Fibroblast of lung (primary cell): ENCODE results near the gene PALLD. TPM values are rescaled to one million over a fixed set of nuclear protein-coding genes. Genes with fewer than 3 reads are reported as not detected.

ENCODE experiments used
- DNase-seq, 2 donors: peaks; one replicate each; pipeline versions ENCODE4 v3.0.0 to v3.0.0-alpha.2; 2010; ENCODE audit warnings: low read depth in 2 of 2
- H2AFZ ChIP-seq: 2 replicates; pipeline ENCODE4 v1.5.1; 2012; ENCODE audit warnings: low read length, control low read depth, inconsistent platforms
- H3K27ac ChIP-seq: 2 replicates; pipeline ENCODE4 v1.5.1; 2011; ENCODE audit warnings: low read length, control low read depth; ENCODE audit not compliant: insufficient read depth
- H3K27me3 ChIP-seq: 2 replicates; pipeline ENCODE4 v1.5.1; 2011; ENCODE audit warnings: mild to moderate bottlenecking, low read length; ENCODE audit not compliant: control insufficient read depth, insufficient read depth
- H3K36me3 ChIP-seq: 2 replicates; pipeline ENCODE4 v1.5.1; 2011; ENCODE audit warnings: low read length; ENCODE audit not compliant: control insufficient read depth, insufficient read depth
- H3K4me1 ChIP-seq: 2 replicates; pipeline ENCODE4 v1.5.1; 2011; ENCODE audit warnings: low read length; ENCODE audit not compliant: control insufficient read depth, insufficient read depth; ENCODE audit errors: extremely low read depth
- H3K4me2 ChIP-seq: 2 replicates; pipeline ENCODE4 v1.5.1; 2011; ENCODE audit warnings: low read length, control low read depth; ENCODE audit not compliant: insufficient read depth; ENCODE audit errors: extremely low read depth
- H3K4me3 ChIP-seq, 4 experiments: fragments of 200-600 bp in 1 of 4; sonication (generic) in 1 of 4; replicated peaks in 1 of 4; 2 replicates each; pipeline ENCODE4 v1.5.1; 2011 to 2016; ENCODE audit warnings: low read length in 4 of 4, low read depth in 3 of 4, mild to moderate bottlenecking in 3 of 4, control low read depth in 2 of 4, inconsistent platforms in 1 of 4, mixed read lengths in 1 of 4; ENCODE audit not compliant: insufficient read depth in 1 of 4; ENCODE audit errors: control extremely low read depth in 1 of 4
- H3K79me2 ChIP-seq: 2 replicates; pipeline ENCODE4 v1.5.1; 2012; ENCODE audit warnings: mild to moderate bottlenecking, low read length, inconsistent platforms; ENCODE audit not compliant: control insufficient read depth, insufficient read depth
- H3K9ac ChIP-seq: 2 replicates; pipeline ENCODE4 v1.5.1; 2011; ENCODE audit warnings: mild to moderate bottlenecking, low read length, control low read depth; ENCODE audit not compliant: insufficient read depth
- H3K9me3 ChIP-seq: 2 replicates; pipeline ENCODE4 v1.5.1; 2012; ENCODE audit warnings: low read depth, low read length; ENCODE audit not compliant: control insufficient read depth, insufficient read depth
- H4K20me1 ChIP-seq: 2 replicates; pipeline ENCODE4 v1.5.1; 2011; ENCODE audit warnings: low read length; ENCODE audit not compliant: control insufficient read depth, insufficient read depth; ENCODE audit errors: extremely low read depth
- EZH2 ChIP-seq: IDR thresholded peaks from 2 replicates; pipeline ENCODE4 v1.5.1; 2012; ENCODE audit warnings: low read length, control low read depth, mild to moderate bottlenecking; ENCODE audit errors: missing control alignments
- polyA plus RNA-seq, 2 donors: library from polyadenylated mRNA; depleted of rRNA in 1 of 2; stranded (reverse) in 1 of 2; unstranded in 1 of 2; fragments of >200 nt; gene quantifications; 2 replicates each; pipeline ENCODE4 v1.2.1, GENCODE V29; 2011 to 2012; ENCODE audit warnings: missing spikeins in 1 of 2
- total RNA-seq: library from RNA; depleted of rRNA; stranded (reverse); fragments of >200 nt; gene quantifications from 2 replicates; pipeline ENCODE4 v1.2.1, GENCODE V29; 2014
- TF ChIP-seq, protein P1 (sequence below), 2 donors: IDR thresholded peaks in 1 of 2; conservative IDR thresholded peaks in 1 of 2; 1 replicate in 1 of 2; 2 replicates in 1 of 2; pipeline ENCODE4 v1.5.1; 2011 to 2012; ENCODE audit warnings: low read length in 2 of 2, control low read depth in 1 of 2, inconsistent platforms in 1 of 2, low read depth in 1 of 2, mild to moderate bottlenecking in 1 of 2

The PALLD gene
- total and polyA plus RNA-seq, 2 donors (not counting 1 experiment from before 2014, with no cell fraction given), result 200 to 205 TPM

GRCh38 chr4:168784786-168785461 is 288.1 kb downstream of the PALLD start:
- H3K9ac ChIP-seq, result no peak overlapping the region
- no peak overlapping the region for H3K4me3 ChIP-seq
- TF ChIP-seq, protein P1, sequence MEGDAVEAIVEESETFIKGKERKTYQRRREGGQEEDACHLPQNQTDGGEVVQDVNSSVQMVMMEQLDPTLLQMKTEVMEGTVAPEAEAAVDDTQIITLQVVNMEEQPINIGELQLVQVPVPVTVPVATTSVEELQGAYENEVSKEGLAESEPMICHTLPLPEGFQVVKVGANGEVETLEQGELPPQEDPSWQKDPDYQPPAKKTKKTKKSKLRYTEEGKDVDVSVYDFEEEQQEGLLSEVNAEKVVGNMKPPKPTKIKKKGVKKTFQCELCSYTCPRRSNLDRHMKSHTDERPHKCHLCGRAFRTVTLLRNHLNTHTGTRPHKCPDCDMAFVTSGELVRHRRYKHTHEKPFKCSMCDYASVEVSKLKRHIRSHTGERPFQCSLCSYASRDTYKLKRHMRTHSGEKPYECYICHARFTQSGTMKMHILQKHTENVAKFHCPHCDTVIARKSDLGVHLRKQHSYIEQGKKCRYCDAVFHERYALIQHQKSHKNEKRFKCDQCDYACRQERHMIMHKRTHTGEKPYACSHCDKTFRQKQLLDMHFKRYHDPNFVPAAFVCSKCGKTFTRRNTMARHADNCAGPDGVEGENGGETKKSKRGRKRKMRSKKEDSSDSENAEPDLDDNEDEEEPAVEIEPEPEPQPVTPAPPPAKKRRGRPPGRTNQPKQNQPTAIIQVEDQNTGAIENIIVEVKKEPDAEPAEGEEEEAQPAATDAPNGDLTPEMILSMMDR (conservative IDR thresholded peaks at IDR 0.05 in 1 of 2, IDR thresholded peaks at IDR 0.05 in 1 of 2; ENCODE audit: low read depth in 1 of 2, low read length in 2 of 2), result no peak
- TF ChIP-seq EZH2, result no peak
- no peaks in the 10 kb centered on the region for H3K27me3 ChIP-seq
- peak in 1 of 2 donors; percentile 61 for DNase-seq
- no peak overlapping the region for H3K27ac ChIP-seq
- no peaks in the 10 kb centered on the region for H4K20me1 ChIP-seq
- H2AFZ ChIP-seq, result no peak overlapping the region
- H3K36me3 ChIP-seq, result no peaks in the 10 kb centered on the region
- H3K9me3 ChIP-seq, result no peaks in the 10 kb centered on the region
- H3K4me1 ChIP-seq, result no peaks in the 10 kb centered on the region
- H3K4me2 ChIP-seq, result no peak overlapping the region
- H3K79me2 ChIP-seq, result no peaks in the 10 kb centered on the region

GRCh38 chr4:168787334-168787733 is 290.5 kb downstream of the PALLD start:
- no peak for DNase-seq
- Histone ChIP-seq H3K27ac (no peak overlapping the region), H3K36me3 (no peaks in the 10 kb centered on the region), H3K79me2 (no peaks in the 10 kb centered on the region), H3K9me3 (no peaks in the 10 kb centered on the region), H4K20me1 (no peaks in the 10 kb centered on the region), H3K9ac (no peak overlapping the region), H3K4me3 (no peak overlapping the region), H2AFZ (no peak overlapping the region), H3K4me2 (no peak overlapping the region), H3K27me3 (no peaks in the 10 kb centered on the region), H3K4me1 (no peaks in the 10 kb centered on the region)
- TF ChIP-seq, protein P1 (conservative IDR thresholded peaks at IDR 0.05 in 1 of 2, IDR thresholded peaks at IDR 0.05 in 1 of 2; ENCODE audit: low read depth in 1 of 2, low read length in 2 of 2), result no peak
- no peak for TF ChIP-seq EZH2

- Histone ChIP-seq H3K4me2 (no peak overlapping the region), H3K9me3 (no peaks in the 10 kb centered on the region), H4K20me1 (no peaks in the 10 kb centered on the region), H3K4me3 (no peak overlapping the region), H3K27me3 (no peaks in the 10 kb centered on the region), H3K4me1 (no peaks in the 10 kb centered on the region), H3K9ac (no peak overlapping the region), H3K27ac (no peak overlapping the region), H2AFZ (no peak overlapping the region), H3K79me2 (no peaks in the 10 kb centered on the region), H3K36me3 (no peaks in the 10 kb centered on the region)
- DNase-seq, result peak in 1 of 2 donors; percentile 94
- TF ChIP-seq, protein P1 (conservative IDR thresholded peaks at IDR 0.05 in 1 of 2, IDR thresholded peaks at IDR 0.05 in 1 of 2; ENCODE audit: low read depth in 1 of 2, low read length in 2 of 2), result no peak
Observed at GRCh38 chr4:168787801-168788595, 291.1 kb downstream of the PALLD start.
